Upper lobe of left lung (tissue), 4 donors: ENCODE data around the gene CIB1.

ENCODE experiments used
- CTCF ChIP-seq, 6 experiments: fragments of 450-650 bp in 4 of 6; fragments of 200-600 bp in 2 of 6; sonication (generic) in 2 of 6; IDR thresholded peaks; one replicate each; pipeline ENCODE4 v1.5.1; 2016 to 2019; ENCODE audit warnings: antibody characterized with exemption in 6 of 6
- EP300 ChIP-seq, 4 donors: sonication (generic); formaldehyde crosslinking; IDR thresholded peaks; one replicate each; pipeline ENCODE4 v1.5.1; 2017; ENCODE audit warnings: antibody characterized with exemption in 4 of 4, control low read depth in 2 of 4
- POLR2A ChIP-seq, 4 donors: fragments of 450-650 bp; IDR thresholded peaks; one replicate each; pipeline ENCODE4 v1.5.1; 2016 to 2017; ENCODE audit warnings: antibody characterized with exemption in 4 of 4, mild to moderate bottlenecking in 2 of 4
- POLR2AphosphoS5 ChIP-seq, 2 donors: sonication (generic); formaldehyde crosslinking; IDR thresholded peaks; one replicate each; pipeline ENCODE4 v1.5.1; 2017; ENCODE audit warnings: antibody characterized with exemption in 2 of 2

- no peak for TF ChIP-seq POLR2AphosphoS5 (IDR thresholded peaks at IDR 0.05)
- no peak for TF ChIP-seq CTCF (IDR thresholded peaks at IDR 0.05)
- TF ChIP-seq EP300 (IDR thresholded peaks at IDR 0.05) = peak in 1 of 4 donors; percentile 5
- TF ChIP-seq POLR2A (IDR thresholded peaks at IDR 0.05) = no peak
Observed at GRCh38 chr15:90213818-90214204, 19.9 kb downstream of the CIB1 start.
